OCI-LY7 (cell line): ENCODE measurements around the gene DNAH14. TPM values are rescaled to one million over a fixed set of nuclear protein-coding genes. Genes with fewer than 3 reads are reported as not detected.

Source experiments
- BruUV-seq: library from RNA; stranded (reverse); fragments of 400-500 nt; replicated peaks from 2 replicates; lab custom pipeline; 2021; lab: Mats Ljungman, UMichigan
- CTCF ChIA-PET: fragments of 300-600 bp; sonication (Branson Sonifier 250); formaldehyde crosslinking; loops from one replicate; lab custom pipeline; 2022; ENCODE audit warnings: antibody characterized with exemption; ENCODE audit not compliant: unreplicated experiment; lab: Charles Lee
- POLR2A ChIA-PET: fragments of 300-600 bp; sonication (Branson Sonifier 250); formaldehyde crosslinking; loops from one replicate; lab custom pipeline; 2022; ENCODE audit warnings: antibody characterized with exemption; lab: Charles Lee
- DNase-seq: peaks from one replicate; pipeline ENCODE4 v3.0.0-alpha.2; 2015; ENCODE audit warnings: low spot score
- H2AFZ ChIP-seq: fragments of 200-600 bp; sonication (generic), shearing (Covaris generic); 2 replicates; pipeline ENCODE4 v1.6.1; 2014; ENCODE audit warnings: mild to moderate bottlenecking, antibody characterized with exemption, low read length, moderate library complexity
- H3K27ac ChIP-seq: fragments of 200-600 bp; sonication (generic); 2 replicates; pipeline ENCODE4 v1.5.1; 2014; ENCODE audit warnings: mixed run types, low read depth, mild to moderate bottlenecking, moderate library complexity, low read length, inconsistent platforms; ENCODE audit not compliant: poor library complexity, severe bottlenecking
- H3K36me3 ChIP-seq: fragments of 200-600 bp; sonication (generic); 2 replicates; pipeline ENCODE4 v1.6.1; 2014; ENCODE audit warnings: mild to moderate bottlenecking, antibody characterized with exemption, low read length, moderate library complexity, mixed read lengths; ENCODE audit not compliant: insufficient read depth
- H3K4me1 ChIP-seq: fragments of 200-600 bp; sonication (generic); 2 replicates; pipeline ENCODE4 v1.5.1; 2014; ENCODE audit warnings: mild to moderate bottlenecking, low read length; ENCODE audit not compliant: insufficient read depth, poor library complexity, severe bottlenecking
- H3K4me2 ChIP-seq: fragments of 200-600 bp; sonication (generic); 2 replicates; pipeline ENCODE4 v1.6.1; 2014; ENCODE audit warnings: mild to moderate bottlenecking, low read length
- H3K4me3 ChIP-seq: fragments of 200-600 bp; sonication (generic); 2 replicates; pipeline ENCODE4 v1.5.1; 2014; ENCODE audit warnings: mild to moderate bottlenecking, low read depth, low read length; ENCODE audit not compliant: poor library complexity, severe bottlenecking
- H3K79me2 ChIP-seq: fragments of 200-600 bp; sonication (generic); 2 replicates; pipeline ENCODE4 v1.6.1; 2016; ENCODE audit warnings: low read depth, mild to moderate bottlenecking, low read length, moderate library complexity, mixed read lengths; ENCODE audit not compliant: insufficient read depth
- H3K9me2 ChIP-seq: fragments of 200-600 bp; sonication (generic); 2 replicates; pipeline ENCODE4 v1.6.1; 2016; ENCODE audit warnings: mild to moderate bottlenecking, low read length, mixed read lengths; ENCODE audit not compliant: insufficient read depth
- H3K9me3 ChIP-seq: fragments of 200-600 bp; sonication (generic); 2 replicates; pipeline ENCODE4 v1.6.1; 2014; ENCODE audit warnings: mild to moderate bottlenecking, mixed run types, low read length, mixed read lengths
- H4K20me1 ChIP-seq: fragments of 200-600 bp; sonication (generic); 2 replicates; pipeline ENCODE4 v1.6.1; 2014; ENCODE audit warnings: mild to moderate bottlenecking, antibody characterized with exemption, low read length, moderate library complexity, mixed read lengths; ENCODE audit not compliant: insufficient read depth
- CTCF ChIP-seq: fragments of 200-600 bp; sonication (generic); conservative IDR thresholded peaks from 2 replicates; pipeline ENCODE4 v1.5.1; 2014; ENCODE audit warnings: mild to moderate bottlenecking, antibody characterized with exemption, low read length, moderate library complexity, mixed read lengths
- EZH2phosphoT487 ChIP-seq: fragments of 200-600 bp; sonication (generic); IDR thresholded peaks from 2 replicates; pipeline ENCODE4 v1.6.1; 2018; ENCODE audit warnings: low read depth, borderline replicate concordance, mild to moderate bottlenecking, mixed run types, antibody characterized with exemption, low read length, moderate library complexity, mixed read lengths
- intact Hi-C: fragments of 100-400 bp; cut with micrococcal nuclease; formaldehyde crosslinking; loops from one replicate; pipeline ENCODE4 v1.10.0; 2022; ENCODE audit not compliant: unreplicated experiment
- total RNA-seq, 2 experiments: library from RNA; depleted of rRNA in 1 of 2; stranded (reverse); fragments of >200 nt in 1 of 2; shearing (Covaris generic) in 1 of 2; gene quantifications; 2 replicates each; pipeline ENCODE4 v1.2.3, GENCODE V29; 2014 to 2022

Gene DNAH14
- total RNA-seq, 2 experiments from 2014 or later: not detected

GRCh38 chr1:225422795-225423517 is 493.5 kb downstream of the DNAH14 start:
- TSS peak; percentile 6 for BruUV-seq
- peaks cover 53% of the 10 kb centered on the region for H4K20me1 ChIP-seq
- no peaks in the 10 kb centered on the region for H3K9me3 ChIP-seq
- H3K9me2 ChIP-seq: no peaks in the 10 kb centered on the region
- CTCF ChIA-PET: no interaction called here
- POLR2A ChIA-PET: interaction anchor here (0.7 to 12.2 kb wide), 7 partner anchors 8 to 47 kb away, joined by 3 to 242 read pairs (median 5); no protein-coding TSS in a partner anchor
- H3K4me3 ChIP-seq: peak overlapping the region; percentile 85
- H3K4me1 ChIP-seq: peaks cover 33% of the 10 kb centered on the region
- H3K36me3 ChIP-seq: peaks cover 90% of the 10 kb centered on the region
- no peak overlapping the region for H3K27ac ChIP-seq
- TF ChIP-seq CTCF (no peak), EZH2phosphoT487 (no peak)
- intact Hi-C loops: loop anchor here (10.0 kb wide), 1 partner anchor 988 kb away; the partner anchor contains the start of gene WDR26
- H3K79me2 ChIP-seq: peaks cover 98% of the 10 kb centered on the region
- H2AFZ ChIP-seq: no peak overlapping the region
- H3K4me2 ChIP-seq: peak overlapping the region; percentile 96
- DNase-seq: no peak

GRCh38 chr1:225423518-225423855 is 494.0 kb downstream of the DNAH14 start:
- POLR2A ChIA-PET: interaction anchor here (0.7 to 12.2 kb wide), 6 partner anchors 9 to 44 kb away, joined by 3 to 242 read pairs (median 12); no protein-coding TSS in a partner anchor
- Histone ChIP-seq H4K20me1 (peaks cover 52% of the 10 kb centered on the region), H3K36me3 (peaks cover 85% of the 10 kb centered on the region), H3K27ac (no peak overlapping the region), H3K4me3 (peak overlapping the region; percentile 85), H3K4me2 (peak overlapping the region; percentile 96), H3K9me2 (no peaks in the 10 kb centered on the region), H3K9me3 (no peaks in the 10 kb centered on the region), H3K79me2 (peaks cover 93% of the 10 kb centered on the region), H2AFZ (no peak overlapping the region), H3K4me1 (peaks cover 33% of the 10 kb centered on the region)
- TF ChIP-seq CTCF (no peak), EZH2phosphoT487 (no peak)
- no TSS peak for BruUV-seq
- DNase-seq: no peak
- CTCF ChIA-PET: no interaction called here
- intact Hi-C loops: loop anchor here (10.0 kb wide), 1 partner anchor 989 kb away; the partner anchor contains the start of gene WDR26
